Tibial nerve (tissue), 4 donors: ENCODE measurements around the gene RPL7L1. TPM values are rescaled to one million over a fixed set of nuclear protein-coding genes. Genes with fewer than 3 reads are reported as not detected.

Experiments
- DNase-seq, 2 donors: peaks; one replicate each; pipeline ENCODE4 v3.0.0-alpha.2; 2019; ENCODE audit warnings: low spot score in 2 of 2
- H3K27ac ChIP-seq, 4 donors: fragments of 200-600 bp; sonication (generic) in 3 of 4; one replicate each; pipeline ENCODE4 v1.5.1; 2017 to 2019; ENCODE audit warnings: mild to moderate bottlenecking in 1 of 4
- H3K27me3 ChIP-seq, 2 donors: fragments of 200-600 bp; sonication (generic) in 1 of 2; one replicate each; pipeline versions ENCODE4 v1.5.1 to v1.6.0; 2017 to 2019
- H3K36me3 ChIP-seq, 3 donors: fragments of 200-600 bp; sonication (generic); one replicate each; pipeline ENCODE4 v1.5.1; 2018 to 2019
- H3K4me1 ChIP-seq, 4 donors: fragments of 200-600 bp; sonication (generic) in 3 of 4; one replicate each; pipeline ENCODE4 v1.5.1; 2017 to 2019
- H3K4me3 ChIP-seq, 4 donors: fragments of 200-600 bp; sonication (generic) in 3 of 4; one replicate each; pipeline ENCODE4 v1.5.1; 2017 to 2019; ENCODE audit warnings: mild to moderate bottlenecking in 1 of 4, moderate library complexity in 1 of 4
- H3K9me3 ChIP-seq, 4 donors: fragments of 200-600 bp; sonication (generic) in 3 of 4; one replicate each; pipeline ENCODE4 v1.5.1; 2017 to 2019
- EP300 ChIP-seq, 2 donors: sonication (generic); formaldehyde crosslinking; IDR thresholded peaks; one replicate each; pipeline ENCODE4 v1.6.1; 2017; ENCODE audit warnings: antibody characterized with exemption in 2 of 2, mild to moderate bottlenecking in 1 of 2
- POLR2A ChIP-seq, 2 donors: fragments of 450-650 bp; IDR thresholded peaks; one replicate each; pipeline ENCODE4 v1.6.1; 2017; ENCODE audit warnings: antibody characterized with exemption in 2 of 2, mild to moderate bottlenecking in 2 of 2, moderate library complexity in 2 of 2
- WGBS, 2 donors: methylation state at CpG; one replicate each; pipeline ENCODE4 v1.1.5; 2018; 5-methylcytosine and 5-hydroxymethylcytosine counted together
- total RNA-seq, 4 donors: library from RNA; depleted of rRNA; stranded (reverse); fragments of >200 nt; gene quantifications; one replicate each; pipeline ENCODE4 v1.1.0, GENCODE V29; 2016
- TF ChIP-seq, protein P1 (sequence below), 5 experiments: fragments of 200-600 bp in 3 of 5; fragments of 450-650 bp in 2 of 5; sonication (generic) in 3 of 5; IDR thresholded peaks; one replicate each; pipeline ENCODE4 v1.5.1; 2016 to 2019; ENCODE audit warnings: antibody characterized with exemption in 5 of 5, mild to moderate bottlenecking in 3 of 5, moderate library complexity in 2 of 5

RPL7L1 gene
- total RNA-seq, 4 donors from 2014 or later: 59.0 to 89.2 (median 83.7) TPM

DNA sequence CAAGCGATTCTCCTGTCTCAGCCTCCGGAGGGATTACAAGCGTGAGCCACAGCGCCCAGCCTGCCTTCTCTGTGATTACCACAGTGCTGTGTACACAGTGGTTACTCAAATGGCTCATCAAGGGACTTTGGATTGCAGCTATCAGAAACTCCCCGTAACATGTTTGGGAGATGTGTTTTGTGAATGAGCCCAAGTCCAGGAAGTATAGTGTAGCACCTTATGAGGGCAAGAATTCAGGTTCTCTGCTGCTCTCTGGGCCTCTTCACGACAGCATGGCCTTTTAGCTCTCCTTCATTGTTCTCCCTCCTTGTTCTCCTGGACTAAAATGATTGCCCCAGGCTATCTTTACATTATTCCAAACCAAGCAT lies 34.1 kb upstream of the RPL7L1 start:
- no peak for DNase-seq
- Histone ChIP-seq H3K36me3 (peaks cover 0 to 10% (median 0%) of the 10 kb centered on the region in 3 donors), H3K4me1 (no peaks in the 10 kb centered on the region), H3K27me3 (no peaks in the 10 kb centered on the region), H3K4me3 (no peak overlapping the region), H3K27ac (no peak overlapping the region), H3K9me3 (no peaks in the 10 kb centered on the region)
- WGBS, 2 donors: 96 to 99% methylated on average over 6 of the region's 6 CpGs
- TF ChIP-seq, protein P1, sequence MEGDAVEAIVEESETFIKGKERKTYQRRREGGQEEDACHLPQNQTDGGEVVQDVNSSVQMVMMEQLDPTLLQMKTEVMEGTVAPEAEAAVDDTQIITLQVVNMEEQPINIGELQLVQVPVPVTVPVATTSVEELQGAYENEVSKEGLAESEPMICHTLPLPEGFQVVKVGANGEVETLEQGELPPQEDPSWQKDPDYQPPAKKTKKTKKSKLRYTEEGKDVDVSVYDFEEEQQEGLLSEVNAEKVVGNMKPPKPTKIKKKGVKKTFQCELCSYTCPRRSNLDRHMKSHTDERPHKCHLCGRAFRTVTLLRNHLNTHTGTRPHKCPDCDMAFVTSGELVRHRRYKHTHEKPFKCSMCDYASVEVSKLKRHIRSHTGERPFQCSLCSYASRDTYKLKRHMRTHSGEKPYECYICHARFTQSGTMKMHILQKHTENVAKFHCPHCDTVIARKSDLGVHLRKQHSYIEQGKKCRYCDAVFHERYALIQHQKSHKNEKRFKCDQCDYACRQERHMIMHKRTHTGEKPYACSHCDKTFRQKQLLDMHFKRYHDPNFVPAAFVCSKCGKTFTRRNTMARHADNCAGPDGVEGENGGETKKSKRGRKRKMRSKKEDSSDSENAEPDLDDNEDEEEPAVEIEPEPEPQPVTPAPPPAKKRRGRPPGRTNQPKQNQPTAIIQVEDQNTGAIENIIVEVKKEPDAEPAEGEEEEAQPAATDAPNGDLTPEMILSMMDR (IDR thresholded peaks at IDR 0.05): no peak
- TF ChIP-seq POLR2A (IDR thresholded peaks at IDR 0.05) (no peak), EP300 (IDR thresholded peaks at IDR 0.05) (no peak)

DNA sequence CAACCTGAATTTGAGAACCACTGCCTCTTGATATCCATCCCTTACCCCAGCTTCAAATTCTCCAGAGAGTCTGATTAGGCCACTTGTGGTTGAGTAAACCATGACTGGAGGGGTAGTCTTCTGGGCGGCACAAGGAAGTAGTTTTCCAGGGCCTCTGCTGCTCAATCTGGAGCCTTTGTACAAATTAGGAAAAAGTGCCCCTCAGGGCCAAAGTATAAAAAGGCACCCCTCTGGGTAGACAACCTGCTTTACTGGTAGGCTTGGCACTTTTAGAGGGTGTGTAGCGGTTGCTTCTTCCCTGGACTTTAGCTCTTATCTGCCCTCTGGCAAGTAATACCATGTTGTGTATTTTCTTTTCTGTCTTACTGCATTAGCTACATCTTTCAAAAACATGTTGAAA lies 32.9 kb upstream of the RPL7L1 start:
- Histone ChIP-seq H3K27ac (no peak overlapping the region), H3K36me3 (peaks cover 0 to 10% (median 0%) of the 10 kb centered on the region in 3 donors), H3K9me3 (no peaks in the 10 kb centered on the region), H3K4me1 (no peaks in the 10 kb centered on the region), H3K4me3 (no peak overlapping the region), H3K27me3 (no peaks in the 10 kb centered on the region)
- no peak for TF ChIP-seq POLR2A (IDR thresholded peaks at IDR 0.05)
- WGBS, 2 donors: 81 to 96% methylated on average over 2 of the region's 2 CpGs
- DNase-seq: no peak

DNA sequence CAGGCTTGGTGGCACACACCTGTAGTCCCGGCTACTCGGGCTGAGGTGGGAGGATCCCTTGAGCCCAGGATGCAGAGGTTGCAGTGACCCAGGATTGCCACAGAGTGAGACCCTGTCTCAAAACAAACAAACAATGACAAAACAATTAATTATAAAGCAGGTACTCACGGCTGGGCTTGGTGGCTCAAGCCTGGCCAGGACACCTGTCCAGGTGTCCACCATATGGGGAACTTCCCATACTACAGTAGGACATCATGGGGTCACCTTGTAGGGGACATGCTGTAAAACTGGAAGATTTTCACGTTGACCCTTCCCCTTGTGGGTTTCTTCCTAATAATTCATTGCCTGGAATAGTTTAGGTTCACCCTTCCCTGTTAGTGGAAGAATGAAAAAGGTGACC lies 30.7 kb upstream of the RPL7L1 start:
- Histone ChIP-seq H3K27me3 (no peaks in the 10 kb centered on the region), H3K4me3 (no peak overlapping the region), H3K36me3 (peaks cover 0 to 32% (median 5%) of the 10 kb centered on the region in 3 donors), H3K4me1 (no peaks in the 10 kb centered on the region), H3K9me3 (no peaks in the 10 kb centered on the region), H3K27ac (no peak overlapping the region)
- 81 to 90% methylated on average over 4 of the region's 4 CpGs for WGBS, 2 donors
- no peak for TF ChIP-seq POLR2A (IDR thresholded peaks at IDR 0.05)
- TF ChIP-seq EP300 (IDR thresholded peaks at IDR 0.05): no peak
- no peak for DNase-seq

DNA sequence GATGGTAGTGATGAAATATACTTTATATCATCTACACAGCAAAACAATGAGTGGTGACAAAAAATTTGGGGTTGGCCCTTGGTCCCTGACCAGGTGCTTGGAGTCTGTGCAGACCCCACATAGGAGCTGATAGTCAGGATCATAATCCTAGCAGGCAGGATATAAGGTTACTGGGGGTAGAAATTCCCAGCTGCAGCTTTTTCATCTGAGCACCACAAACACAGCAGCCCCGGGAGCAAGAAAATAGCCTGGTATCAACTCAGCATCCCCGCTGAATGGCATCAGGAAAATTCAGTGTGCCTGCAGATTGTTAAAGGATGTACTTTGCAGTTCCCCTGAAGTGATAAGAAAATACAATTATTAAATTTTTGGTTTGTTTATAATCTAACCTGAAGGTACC lies 27.8 kb upstream of the RPL7L1 start:
- Histone ChIP-seq H3K27ac (no peak overlapping the region), H3K36me3 (peaks cover 0 to 52% (median 19%) of the 10 kb centered on the region in 3 donors), H3K27me3 (no peaks in the 10 kb centered on the region), H3K4me3 (no peak overlapping the region), H3K4me1 (no peaks in the 10 kb centered on the region), H3K9me3 (no peaks in the 10 kb centered on the region)
- DNase-seq: no peak
- 88 to 91% methylated on average over 2 of the region's 2 CpGs for WGBS, 2 donors
- TF ChIP-seq POLR2A (IDR thresholded peaks at IDR 0.05) (no peak), EP300 (IDR thresholded peaks at IDR 0.05) (no peak)
- TF ChIP-seq, protein P1 (IDR thresholded peaks at IDR 0.05): no peak

DNA sequence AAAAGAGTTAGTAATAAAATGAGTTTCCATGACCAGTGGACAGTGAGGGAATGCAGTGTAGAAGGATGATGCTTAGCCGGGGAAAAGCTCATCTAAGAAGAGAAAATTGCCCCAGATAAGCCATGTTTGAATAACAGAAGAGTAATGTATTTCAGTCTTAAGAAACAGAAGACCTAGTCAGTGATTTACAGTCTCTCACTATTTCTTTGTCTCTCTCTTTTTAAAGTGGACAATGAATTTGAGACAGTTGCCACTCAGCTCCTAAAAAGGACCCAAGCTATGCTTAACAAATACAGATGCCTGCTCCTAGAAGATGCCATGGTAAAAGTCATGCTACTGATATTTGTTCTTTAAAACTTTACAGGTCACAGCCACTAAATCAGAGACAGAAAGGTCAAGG lies 19.4 kb upstream of the RPL7L1 start:
- Histone ChIP-seq H3K9me3 (no peaks in the 10 kb centered on the region), H3K27me3 (no peaks in the 10 kb centered on the region), H3K36me3 (peaks cover 0 to 100% (median 45%) of the 10 kb centered on the region in 3 donors), H3K4me3 (no peak overlapping the region), H3K27ac (no peak overlapping the region), H3K4me1 (no peaks in the 10 kb centered on the region)
- TF ChIP-seq, protein P1 (IDR thresholded peaks at IDR 0.05): no peak
- TF ChIP-seq EP300 (IDR thresholded peaks at IDR 0.05): no peak
- TF ChIP-seq POLR2A (IDR thresholded peaks at IDR 0.05): no peak
- 86 to 87% methylated on average over 1 of the region's 1 CpG for WGBS, 2 donors
- no peak for DNase-seq

DNA sequence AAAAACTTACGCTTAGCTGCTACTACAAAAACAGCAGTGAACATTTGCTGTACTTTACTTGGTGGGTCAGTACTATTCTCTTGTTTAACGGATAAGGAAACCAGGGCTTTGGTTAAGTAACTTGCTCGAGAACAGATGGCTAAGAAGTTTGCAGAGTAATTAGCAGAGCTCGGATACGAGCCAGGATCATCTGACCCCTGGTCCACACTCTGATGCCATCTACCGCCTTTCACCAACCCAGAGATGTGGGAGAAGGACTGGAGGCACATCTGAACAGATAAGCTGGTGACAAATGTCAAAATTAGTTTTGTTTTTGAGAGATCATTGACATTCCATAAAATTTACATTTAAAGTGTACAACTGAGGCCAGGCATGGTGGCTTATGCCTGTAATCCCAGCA lies 18.9 kb upstream of the RPL7L1 start:
- no peak overlapping the region for H3K27ac ChIP-seq
- H3K36me3 ChIP-seq: peaks cover 3 to 100% (median 49%) of the 10 kb centered on the region in 3 donors
- no peak for DNase-seq
- H3K27me3 ChIP-seq: no peaks in the 10 kb centered on the region
- H3K4me1 ChIP-seq: no peaks in the 10 kb centered on the region
- 83 to 90% methylated on average over 6 of the region's 6 CpGs for WGBS, 2 donors
- TF ChIP-seq, protein P1 (IDR thresholded peaks at IDR 0.05): no peak
- TF ChIP-seq EP300 (IDR thresholded peaks at IDR 0.05): no peak
- TF ChIP-seq POLR2A (IDR thresholded peaks at IDR 0.05): no peak
- no peaks in the 10 kb centered on the region for H3K9me3 ChIP-seq
- no peak overlapping the region for H3K4me3 ChIP-seq
